OCI-LY1 (cell line): ENCODE results near the gene KIAA1328.

Experiments
- H2AFZ ChIP-seq: fragments of 200-600 bp; sonication (generic), shearing (Covaris generic); 2 replicates; pipeline ENCODE4 v1.6.0; 2014; ENCODE audit warnings: antibody characterized with exemption, mild to moderate bottlenecking, low read length
- H3F3A ChIP-seq: fragments of 200-600 bp; sonication (generic), shearing (Covaris generic); 2 replicates; pipeline ENCODE4 v1.6.0; 2014; ENCODE audit warnings: mild to moderate bottlenecking, antibody characterized with exemption, low read length, moderate library complexity; ENCODE audit not compliant: insufficient read depth
- H3K27ac ChIP-seq: fragments of 200-600 bp; sonication (generic); 2 replicates; pipeline ENCODE4 v1.5.1; 2014; ENCODE audit warnings: low read length, mixed run types, mild to moderate bottlenecking, low read depth; ENCODE audit not compliant: poor library complexity, severe bottlenecking
- H3K27me3 ChIP-seq: fragments of 200-600 bp; sonication (generic); 2 replicates; pipeline ENCODE4 v1.6.0; 2014; ENCODE audit warnings: antibody characterized with exemption, mild to moderate bottlenecking, low read length, moderate library complexity; ENCODE audit not compliant: insufficient read depth
- H3K36me3 ChIP-seq: fragments of 200-600 bp; sonication (generic); 2 replicates; pipeline ENCODE4 v1.6.1; 2014; ENCODE audit warnings: mild to moderate bottlenecking, antibody characterized with exemption, low read length, moderate library complexity, mixed read lengths; ENCODE audit not compliant: insufficient read depth
- H3K4me1 ChIP-seq: fragments of 200-600 bp; sonication (generic); 2 replicates; pipeline ENCODE4 v1.5.1; 2014; ENCODE audit warnings: mild to moderate bottlenecking, low read length, moderate library complexity; ENCODE audit not compliant: insufficient read depth, severe bottlenecking
- H3K4me2 ChIP-seq: fragments of 200-600 bp; sonication (generic), shearing (Covaris generic); 2 replicates; pipeline ENCODE4 v1.6.1; 2014; ENCODE audit warnings: low read length
- H3K4me3 ChIP-seq: fragments of 200-600 bp; sonication (generic); 2 replicates; pipeline ENCODE4 v1.5.1; 2014; ENCODE audit warnings: low read length, low read depth, mild to moderate bottlenecking, mixed read lengths; ENCODE audit not compliant: poor library complexity, severe bottlenecking
- H3K79me2 ChIP-seq: fragments of 200-600 bp; shearing (Covaris generic); 2 replicates; pipeline ENCODE4 v1.6.1; 2016; ENCODE audit warnings: mixed run types, low read length, mixed read lengths; ENCODE audit not compliant: insufficient read depth
- H3K9ac ChIP-seq: fragments of 200-600 bp; sonication (generic), shearing (Covaris generic); 2 replicates; pipeline ENCODE4 v1.6.1; 2014; ENCODE audit warnings: mild to moderate bottlenecking, low read length, mixed read lengths
- H3K9me2 ChIP-seq: fragments of 200-600 bp; sonication (generic), shearing (Covaris generic); 2 replicates; pipeline ENCODE4 v1.6.1; 2014; ENCODE audit warnings: low read depth, mild to moderate bottlenecking, low read length, mixed read lengths
- H3K9me3 ChIP-seq: fragments of 200-600 bp; shearing (Covaris generic); 2 replicates; pipeline ENCODE4 v1.6.1; 2014; ENCODE audit warnings: low read length, mixed read lengths
- H4K20me1 ChIP-seq: fragments of 200-600 bp; sonication (generic), shearing (Covaris generic); 2 replicates; pipeline ENCODE4 v1.6.0; 2016; ENCODE audit warnings: mild to moderate bottlenecking, low read length; ENCODE audit not compliant: insufficient read depth
- EZH2 ChIP-seq: fragments of 200-600 bp; sonication (generic), shearing (Covaris generic); IDR thresholded peaks from 2 replicates; pipeline ENCODE4 v1.8.0; 2017; ENCODE audit warnings: borderline replicate concordance, mixed run types, mild to moderate bottlenecking, antibody characterized with exemption, low read length, moderate library complexity, mixed read lengths
- TF ChIP-seq, protein P1 (sequence below): fragments of 200-600 bp; sonication (generic), shearing (Covaris generic); IDR thresholded peaks from 2 replicates; pipeline ENCODE4 v1.5.1; 2017; ENCODE audit warnings: mild to moderate bottlenecking, antibody characterized with exemption, low read length, moderate library complexity, mixed read lengths

The KIAA1328 gene

DNA sequence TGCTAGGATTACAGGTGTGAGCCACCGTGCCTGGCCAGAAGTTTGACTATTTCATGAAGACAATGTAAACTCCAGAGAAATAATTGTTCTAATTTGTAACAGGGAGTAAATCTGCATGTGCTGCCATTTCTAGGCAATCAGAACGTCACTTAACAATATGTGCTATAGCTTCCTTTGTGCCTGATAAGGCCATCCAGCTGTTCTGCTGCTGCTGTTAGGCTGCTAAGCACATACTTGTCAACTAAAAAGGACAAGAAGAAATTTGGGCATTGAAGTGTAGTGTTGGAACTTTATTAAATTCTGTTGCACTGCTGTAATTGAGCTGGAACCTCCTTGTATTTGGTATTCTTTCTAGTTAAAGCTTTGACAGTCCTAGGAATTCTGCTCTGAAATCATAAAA, 57.1 kb downstream of the KIAA1328 start:
- Histone ChIP-seq H3K4me2 (no peak overlapping the region), H3K79me2 (no peaks in the 10 kb centered on the region), H4K20me1 (no peaks in the 10 kb centered on the region), H3K27ac (no peak overlapping the region), H3K9me2 (no peaks in the 10 kb centered on the region), H3K9ac (no peak overlapping the region), H3K9me3 (no peaks in the 10 kb centered on the region), H3K27me3 (no peaks in the 10 kb centered on the region), H3F3A (no peaks in the 10 kb centered on the region), H2AFZ (no peak overlapping the region), H3K36me3 (no peaks in the 10 kb centered on the region), H3K4me1 (no peaks in the 10 kb centered on the region), H3K4me3 (no peak overlapping the region)
- TF ChIP-seq, protein P1, sequence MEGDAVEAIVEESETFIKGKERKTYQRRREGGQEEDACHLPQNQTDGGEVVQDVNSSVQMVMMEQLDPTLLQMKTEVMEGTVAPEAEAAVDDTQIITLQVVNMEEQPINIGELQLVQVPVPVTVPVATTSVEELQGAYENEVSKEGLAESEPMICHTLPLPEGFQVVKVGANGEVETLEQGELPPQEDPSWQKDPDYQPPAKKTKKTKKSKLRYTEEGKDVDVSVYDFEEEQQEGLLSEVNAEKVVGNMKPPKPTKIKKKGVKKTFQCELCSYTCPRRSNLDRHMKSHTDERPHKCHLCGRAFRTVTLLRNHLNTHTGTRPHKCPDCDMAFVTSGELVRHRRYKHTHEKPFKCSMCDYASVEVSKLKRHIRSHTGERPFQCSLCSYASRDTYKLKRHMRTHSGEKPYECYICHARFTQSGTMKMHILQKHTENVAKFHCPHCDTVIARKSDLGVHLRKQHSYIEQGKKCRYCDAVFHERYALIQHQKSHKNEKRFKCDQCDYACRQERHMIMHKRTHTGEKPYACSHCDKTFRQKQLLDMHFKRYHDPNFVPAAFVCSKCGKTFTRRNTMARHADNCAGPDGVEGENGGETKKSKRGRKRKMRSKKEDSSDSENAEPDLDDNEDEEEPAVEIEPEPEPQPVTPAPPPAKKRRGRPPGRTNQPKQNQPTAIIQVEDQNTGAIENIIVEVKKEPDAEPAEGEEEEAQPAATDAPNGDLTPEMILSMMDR = no peak
- TF ChIP-seq EZH2 = no peak

DNA sequence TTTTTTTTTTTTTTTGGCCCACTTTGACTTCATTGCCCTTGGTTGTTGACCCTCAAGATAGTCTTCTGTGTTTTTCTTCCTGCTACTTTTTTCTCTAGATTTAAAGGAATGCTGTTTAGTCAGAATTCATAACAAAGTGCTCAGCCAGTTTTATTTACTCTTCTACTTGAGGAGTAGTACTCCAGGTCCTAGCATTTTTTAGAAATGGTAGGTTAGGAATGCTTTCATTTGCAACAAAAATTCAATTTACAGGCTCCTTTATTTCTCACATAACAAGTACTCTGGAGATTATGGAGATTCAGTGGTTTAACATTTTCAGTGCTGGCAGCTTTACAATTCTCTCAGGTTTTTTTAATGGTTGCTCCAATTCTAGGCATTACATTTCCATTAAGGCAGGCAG, 58.2 kb downstream of the KIAA1328 start:
- no peak overlapping the region for H2AFZ ChIP-seq
- no peaks in the 10 kb centered on the region for H3F3A ChIP-seq
- H4K20me1 ChIP-seq = no peaks in the 10 kb centered on the region
- no peak overlapping the region for H3K4me2 ChIP-seq
- H3K4me3 ChIP-seq = no peak overlapping the region
- H3K9me2 ChIP-seq = no peaks in the 10 kb centered on the region
- no peaks in the 10 kb centered on the region for H3K9me3 ChIP-seq
- TF ChIP-seq, protein P1 = no peak
- TF ChIP-seq EZH2 = no peak
- no peaks in the 10 kb centered on the region for H3K79me2 ChIP-seq
- no peaks in the 10 kb centered on the region for H3K4me1 ChIP-seq
- no peaks in the 10 kb centered on the region for H3K27me3 ChIP-seq
- H3K36me3 ChIP-seq = no peaks in the 10 kb centered on the region
- H3K9ac ChIP-seq = no peak overlapping the region
- no peak overlapping the region for H3K27ac ChIP-seq

DNA sequence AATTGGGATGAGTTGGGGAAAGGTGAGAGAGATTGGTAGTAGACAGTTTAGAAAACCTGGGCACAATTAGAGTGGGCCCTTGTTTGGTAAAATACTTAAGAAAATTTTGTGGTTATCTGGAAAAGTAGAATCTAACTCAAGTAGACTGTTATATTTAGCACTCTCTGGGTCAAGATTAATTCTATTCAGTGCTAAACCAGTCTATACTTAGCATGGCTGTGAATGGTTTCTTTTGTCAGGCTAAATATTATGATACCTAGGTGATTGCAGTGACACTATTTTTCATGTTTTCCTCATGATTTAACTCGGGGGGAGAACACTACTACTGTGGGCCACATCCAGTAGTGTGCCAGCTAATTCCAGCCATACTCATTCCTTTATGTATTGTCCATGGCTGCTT, 58.9 kb downstream of the KIAA1328 start:
- no peaks in the 10 kb centered on the region for H3K9me3 ChIP-seq
- H3F3A ChIP-seq = no peaks in the 10 kb centered on the region
- H3K4me3 ChIP-seq = no peak overlapping the region
- H3K36me3 ChIP-seq = no peaks in the 10 kb centered on the region
- no peaks in the 10 kb centered on the region for H3K79me2 ChIP-seq
- H3K9ac ChIP-seq = no peak overlapping the region
- no peaks in the 10 kb centered on the region for H4K20me1 ChIP-seq
- no peaks in the 10 kb centered on the region for H3K27me3 ChIP-seq
- no peak overlapping the region for H3K4me2 ChIP-seq
- no peak overlapping the region for H2AFZ ChIP-seq
- H3K9me2 ChIP-seq = no peaks in the 10 kb centered on the region
- no peak overlapping the region for H3K27ac ChIP-seq
- no peaks in the 10 kb centered on the region for H3K4me1 ChIP-seq
- TF ChIP-seq, protein P1 = no peak
- no peak for TF ChIP-seq EZH2
